Smooth muscle cell of the brain vasculature (primary cell): ENCODE results near the gene ACOT8.
"Not testable (repeated sequence)": the region's sequence is repeated elsewhere in the genome, so short reads cannot be mapped to it uniquely, and the experiment has no call there.

ENCODE experiments used
- DNase-seq: peaks from one replicate; pipeline ENCODE4 v3.0.0-alpha.2; 2012; ENCODE audit warnings: low read depth, low spot score

ACOT8 gene

GRCh38 chr20:45853484-45853883 lies 3.7 kb downstream of the ACOT8 start:
- no peak for DNase-seq

GRCh38 chr20:45852326-45852725 lies 4.9 kb downstream of the ACOT8 start:
- DNase-seq, result no peak

GRCh38 chr20:45851501-45851900 lies 5.7 kb downstream of the ACOT8 start:
- no peak for DNase-seq

- no peak for DNase-seq
These were observed 6.3 kb downstream of the ACOT8 start for GRCh38 chr20:45850926-45851325.

- no peak for DNase-seq
These were observed 7.0 kb downstream of the ACOT8 start for GRCh38 chr20:45850238-45850637.

GRCh38 chr20:45848969-45849582 lies 8.1 kb downstream of the ACOT8 start:
- no peak for DNase-seq

- no peak for DNase-seq
These were observed 8.8 kb downstream of the ACOT8 start for GRCh38 chr20:45848421-45848820.

- DNase-seq, result no peak
These were observed 11.7 kb downstream of the ACOT8 start for GRCh38 chr20:45845452-45845851.

- no peak for DNase-seq
These were observed 13.7 kb downstream of the ACOT8 start for GRCh38 chr20:45843506-45843905.

- DNase-seq, result no peak
These were observed 14.9 kb downstream of the ACOT8 start for GRCh38 chr20:45842169-45842812.

- no peak for DNase-seq
These were observed 15.6 kb downstream of the ACOT8 start for GRCh38 chr20:45841407-45842129.

GRCh38 chr20:45840700-45841198 lies 16.4 kb downstream of the ACOT8 start:
- no peak for DNase-seq

- DNase-seq, result no peak
These were observed 20.4 kb downstream of the ACOT8 start for GRCh38 chr20:45836841-45837240.

- no peak for DNase-seq
These were observed 21.4 kb downstream of the ACOT8 start for GRCh38 chr20:45835825-45836224.

- DNase-seq, result no peak
These were observed 21.8 kb downstream of the ACOT8 start for GRCh38 chr20:45835329-45835765.

GRCh38 chr20:45834797-45835161 lies 22.4 kb downstream of the ACOT8 start:
- DNase-seq, result no peak

- no peak for DNase-seq
These were observed 23.1 kb downstream of the ACOT8 start for GRCh38 chr20:45833883-45834796.

- peak; percentile 53 for DNase-seq
These were observed 23.9 kb downstream of the ACOT8 start, which contains the start of gene SNX21 for GRCh38 chr20:45833030-45833882. SNX21 (plus strand) TSS chr20:45833799; CDS start chr20:45833920, 121 bp downstream.

- DNase-seq, result no peak
These were observed 24.6 kb downstream of the ACOT8 start for GRCh38 chr20:45832619-45833018.

- DNase-seq, result not testable (repeated sequence)
These were observed 27.5 kb downstream of the ACOT8 start for GRCh38 chr20:45829673-45830106.

- DNase-seq, result no peak
These were observed 28.6 kb downstream of the ACOT8 start for GRCh38 chr20:45828589-45828988.
